Measurements from ENCODE around the gene CLUH. TPM values are rescaled to one million over a fixed set of nuclear protein-coding genes. Genes with fewer than 3 reads are reported as not detected.

The CLUH gene
- polyA plus RNA-seq (2013): 26.7 TPM

DNA sequence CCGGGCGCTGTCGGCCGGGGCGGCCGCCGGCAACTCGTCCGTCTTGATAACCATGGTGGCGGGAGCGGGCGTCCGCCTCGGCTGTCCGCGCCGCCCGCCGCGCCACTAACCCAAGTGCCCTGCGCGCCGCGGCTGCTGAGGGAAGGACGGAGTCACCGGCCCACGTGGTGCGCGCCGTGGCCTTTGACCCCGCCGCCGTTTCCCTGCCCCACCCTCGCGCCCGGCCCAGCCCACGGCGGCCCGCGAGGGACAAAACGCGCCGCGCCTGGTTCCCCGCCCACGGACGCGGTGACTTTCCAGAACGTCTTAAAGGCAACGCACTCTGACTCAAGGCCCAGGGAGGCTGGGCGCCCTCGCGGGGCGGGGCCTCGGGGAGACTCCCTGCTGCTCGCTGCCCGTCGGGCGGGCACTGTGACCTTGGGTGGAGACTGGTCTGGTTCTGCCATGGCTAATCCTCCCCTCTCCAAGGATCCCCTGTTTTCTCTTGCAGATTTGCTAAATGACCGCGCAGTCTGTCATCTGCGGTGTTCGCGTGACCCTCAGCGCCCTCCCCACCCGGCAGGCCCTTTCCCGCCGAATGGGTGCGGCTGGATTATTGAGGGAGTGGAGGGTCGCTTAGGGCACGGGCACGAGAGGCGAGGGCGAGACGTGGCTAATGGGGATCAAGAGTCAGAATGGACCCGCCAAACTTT lies at the start of gene CLUH:
Gene CLUH, minus strand, starts transcription at position 157 of the 692 bp plus-strand sequence. Its CDS starts 103 bp downstream, at position 54.
- CTCF ChIA-PET: no interaction called here

DNA sequence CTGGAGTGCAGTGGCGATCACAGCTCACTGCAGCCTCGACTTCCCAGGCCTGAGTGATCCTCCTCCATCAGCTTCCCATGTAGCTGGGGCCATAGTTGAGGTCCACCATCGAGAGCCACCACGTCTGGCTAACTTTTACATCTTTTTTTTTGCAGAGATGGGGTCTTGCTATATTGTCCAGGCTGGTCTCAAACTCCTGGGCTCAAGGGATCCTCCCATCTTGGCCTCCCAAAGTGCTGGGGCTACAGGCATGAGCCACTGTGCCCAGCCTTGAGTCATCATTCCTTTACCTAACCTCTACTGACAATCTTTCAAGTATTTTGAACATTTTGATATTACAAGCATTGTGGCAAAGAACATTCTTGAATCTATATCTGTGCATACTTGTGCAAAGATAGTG lies 47.3 kb upstream of the CLUH start:
- Histone ChIP-seq H3K4me1 (ENCODE audit: control extremely low read depth in 1 of 4, control insufficient read depth in 4 of 4, insufficient read depth in 4 of 4, low read length in 3 of 4) (peaks cover 0 to 11% (median 7%) of the 10 kb centered on the region in 4 experiments), H3K4me3 (ENCODE audit: control insufficient read depth in 1 of 7, extremely low read depth in 1 of 7, insufficient read depth in 4 of 7, low read depth in 2 of 7, low read length in 6 of 7) (no peak overlapping the region), H3K27ac (ENCODE audit: insufficient read depth in 1 of 2, low read depth in 1 of 2, low read length in 2 of 2, poor library complexity in 1 of 2, severe bottlenecking in 2 of 2) (no peak overlapping the region), H3K36me3 (ENCODE audit: control insufficient read depth in 4 of 4, insufficient read depth in 4 of 4, low read length in 3 of 4) (no peaks in the 10 kb centered on the region), H3K27me3 (replicated peaks in 2 of 5; ENCODE audit: control insufficient read depth in 4 of 5, insufficient read depth in 5 of 5, low read length in 4 of 5) (peaks cover 0 to 49% (median 18%) of the 10 kb centered on the region in 5 experiments), H3K9me3 (ENCODE audit: control extremely low read depth in 1 of 5, control insufficient read depth in 4 of 5, insufficient read depth in 2 of 5, low read depth in 1 of 5, low read length in 4 of 5) (no peaks in the 10 kb centered on the region)
- 87% methylated on average over 2 of the region's 4 CpGs for WGBS (ENCODE audit: insufficient coverage)
- no peak for DNase-seq
- ChIA-PET CTCF (interaction anchor here (0.8 to 1.0 kb wide), 3 partner anchors 19 to 27 kb away, joined by 3 read pairs; no protein-coding TSS in a partner anchor), POLR2A (interaction anchor here (0.7 kb wide), 1 partner anchor 46 kb away, joined by 4 read pairs; no protein-coding TSS in a partner anchor)

More for the DNA sequence above, at the start of gene CLUH:
- peaks cover 0 to 6% (median 0%) of the 10 kb centered on the region in 4 experiments for H3K36me3 ChIP-seq (ENCODE audit: control insufficient read depth in 4 of 4, insufficient read depth in 4 of 4, low read length in 3 of 4)
- H3K27ac ChIP-seq (ENCODE audit: insufficient read depth in 1 of 2, low read depth in 1 of 2, low read length in 2 of 2, poor library complexity in 1 of 2, severe bottlenecking in 2 of 2): peak within 1 kb of the TSS; percentile 33 to 76
- peak within 1 kb of the TSS; percentile 63 to 94 (median 76) for H3K4me3 ChIP-seq (ENCODE audit: control insufficient read depth in 1 of 7, extremely low read depth in 1 of 7, insufficient read depth in 4 of 7, low read depth in 2 of 7, low read length in 6 of 7)
- H3K4me1 ChIP-seq (ENCODE audit: control extremely low read depth in 1 of 4, control insufficient read depth in 4 of 4, insufficient read depth in 4 of 4, low read length in 3 of 4): peaks cover 4 to 45% (median 37%) of the 10 kb centered on the region in 4 experiments
- POLR2A ChIA-PET: no interaction called here
- no peaks in the 10 kb centered on the region for H3K9me3 ChIP-seq (ENCODE audit: control extremely low read depth in 1 of 5, control insufficient read depth in 4 of 5, insufficient read depth in 2 of 5, low read depth in 1 of 5, low read length in 4 of 5)
- peak; percentile 94 to 97 (median 96) for DNase-seq
- 2% methylated on average over 69 of the region's 76 CpGs for WGBS (ENCODE audit: insufficient coverage)
- H3K27me3 ChIP-seq (replicated peaks in 2 of 5; ENCODE audit: control insufficient read depth in 4 of 5, insufficient read depth in 5 of 5, low read length in 4 of 5): no peaks in the 10 kb centered on the region

- ChIA-PET CTCF (interaction anchor here (1.2 to 1.4 kb wide), 2 partner anchors 22 to 71 kb away, joined by 3 read pairs; no protein-coding TSS in a partner anchor), POLR2A (interaction anchor here (0.6 kb wide), 1 partner anchor 355 kb away, joined by 3 read pairs; the partner anchor contains the start of gene MNT)
- Histone ChIP-seq H3K36me3 (ENCODE audit: control insufficient read depth in 4 of 4, insufficient read depth in 4 of 4, low read length in 3 of 4) (no peaks in the 10 kb centered on the region), H3K9me3 (ENCODE audit: control extremely low read depth in 1 of 5, control insufficient read depth in 4 of 5, insufficient read depth in 2 of 5, low read depth in 1 of 5, low read length in 4 of 5) (no peaks in the 10 kb centered on the region), H3K27ac (ENCODE audit: insufficient read depth in 1 of 2, low read depth in 1 of 2, low read length in 2 of 2, poor library complexity in 1 of 2, severe bottlenecking in 2 of 2) (no peak overlapping the region), H3K4me3 (ENCODE audit: control insufficient read depth in 1 of 7, extremely low read depth in 1 of 7, insufficient read depth in 4 of 7, low read depth in 2 of 7, low read length in 6 of 7) (peak overlapping the region in 2 of 7 experiments; percentile 14 to 58), H3K27me3 (replicated peaks in 2 of 5; ENCODE audit: control insufficient read depth in 4 of 5, insufficient read depth in 5 of 5, low read length in 4 of 5) (peaks cover 0 to 64% (median 21%) of the 10 kb centered on the region in 5 experiments), H3K4me1 (ENCODE audit: control extremely low read depth in 1 of 4, control insufficient read depth in 4 of 4, insufficient read depth in 4 of 4, low read length in 3 of 4) (peaks cover 0 to 11% (median 7%) of the 10 kb centered on the region in 4 experiments)
- peak in 1 of 3 donors; percentile 24 for DNase-seq
- WGBS (ENCODE audit: insufficient coverage): 3% methylated on average over 43 of the region's 46 CpGs
Observed at GRCh38 chr17:2755891-2756724, 44.5 kb upstream of the CLUH start.

GRCh38 chr17:2751491-2751890 lies 39.9 kb upstream of the CLUH start:
- peaks cover 0 to 3% (median 0%) of the 10 kb centered on the region in 5 experiments for H3K9me3 ChIP-seq (ENCODE audit: control extremely low read depth in 1 of 5, control insufficient read depth in 4 of 5, insufficient read depth in 2 of 5, low read depth in 1 of 5, low read length in 4 of 5)
- peaks cover 0 to 12% (median 7%) of the 10 kb centered on the region in 4 experiments for H3K4me1 ChIP-seq (ENCODE audit: control extremely low read depth in 1 of 4, control insufficient read depth in 4 of 4, insufficient read depth in 4 of 4, low read length in 3 of 4)
- H3K27me3 ChIP-seq (replicated peaks in 2 of 5; ENCODE audit: control insufficient read depth in 4 of 5, insufficient read depth in 5 of 5, low read length in 4 of 5): peaks cover 0 to 73% (median 25%) of the 10 kb centered on the region in 5 experiments
- no peak overlapping the region for H3K27ac ChIP-seq (ENCODE audit: insufficient read depth in 1 of 2, low read depth in 1 of 2, low read length in 2 of 2, poor library complexity in 1 of 2, severe bottlenecking in 2 of 2)
- ChIA-PET POLR2A (no interaction called here), CTCF (interaction anchor here (0.5 kb wide), 1 partner anchor 23 kb away, joined by 3 read pairs; no protein-coding TSS in a partner anchor)
- 100% methylated on average over 2 of the region's 2 CpGs for WGBS (ENCODE audit: insufficient coverage)
- H3K36me3 ChIP-seq (ENCODE audit: control insufficient read depth in 4 of 4, insufficient read depth in 4 of 4, low read length in 3 of 4): no peaks in the 10 kb centered on the region
- DNase-seq: no peak
- H3K4me3 ChIP-seq (ENCODE audit: control insufficient read depth in 1 of 7, extremely low read depth in 1 of 7, insufficient read depth in 4 of 7, low read depth in 2 of 7, low read length in 6 of 7): no peak overlapping the region

DNA sequence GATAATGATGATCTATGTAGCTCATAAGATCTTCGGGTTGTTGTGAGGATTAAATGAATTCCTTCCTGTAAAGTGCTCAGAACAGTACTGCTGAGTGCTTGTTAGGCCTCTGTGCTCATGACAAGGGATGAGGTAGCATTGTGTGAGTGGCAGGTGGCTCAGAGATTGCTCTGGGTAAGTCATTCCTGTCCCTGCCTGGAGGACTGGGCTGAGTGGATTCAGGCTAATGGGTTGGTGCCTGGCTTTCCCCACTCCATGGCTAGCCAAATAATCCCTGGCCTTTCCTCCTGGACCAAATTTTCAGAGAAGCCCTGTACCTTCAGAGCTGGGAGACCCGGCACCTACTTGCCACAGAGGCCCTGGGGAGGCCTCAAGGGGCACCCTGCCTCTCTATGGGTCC lies 39.2 kb upstream of the CLUH start:
- POLR2A ChIA-PET: no interaction called here
- 90% methylated on average over 2 of the region's 2 CpGs for WGBS (ENCODE audit: insufficient coverage)
- no peak overlapping the region for H3K27ac ChIP-seq (ENCODE audit: insufficient read depth in 1 of 2, low read depth in 1 of 2, low read length in 2 of 2, poor library complexity in 1 of 2, severe bottlenecking in 2 of 2)
- H3K4me3 ChIP-seq (ENCODE audit: control insufficient read depth in 1 of 7, extremely low read depth in 1 of 7, insufficient read depth in 4 of 7, low read depth in 2 of 7, low read length in 6 of 7): no peak overlapping the region
- H3K9me3 ChIP-seq (ENCODE audit: control extremely low read depth in 1 of 5, control insufficient read depth in 4 of 5, insufficient read depth in 2 of 5, low read depth in 1 of 5, low read length in 4 of 5): peaks cover 0 to 3% (median 0%) of the 10 kb centered on the region in 5 experiments
- CTCF ChIA-PET: no interaction called here
- peaks cover 0 to 6% (median 3%) of the 10 kb centered on the region in 4 experiments for H3K4me1 ChIP-seq (ENCODE audit: control extremely low read depth in 1 of 4, control insufficient read depth in 4 of 4, insufficient read depth in 4 of 4, low read length in 3 of 4)
- peaks cover 0 to 73% (median 21%) of the 10 kb centered on the region in 5 experiments for H3K27me3 ChIP-seq (replicated peaks in 2 of 5; ENCODE audit: control insufficient read depth in 4 of 5, insufficient read depth in 5 of 5, low read length in 4 of 5)
- DNase-seq: no peak
- H3K36me3 ChIP-seq (ENCODE audit: control insufficient read depth in 4 of 4, insufficient read depth in 4 of 4, low read length in 3 of 4): no peaks in the 10 kb centered on the region

DNA sequence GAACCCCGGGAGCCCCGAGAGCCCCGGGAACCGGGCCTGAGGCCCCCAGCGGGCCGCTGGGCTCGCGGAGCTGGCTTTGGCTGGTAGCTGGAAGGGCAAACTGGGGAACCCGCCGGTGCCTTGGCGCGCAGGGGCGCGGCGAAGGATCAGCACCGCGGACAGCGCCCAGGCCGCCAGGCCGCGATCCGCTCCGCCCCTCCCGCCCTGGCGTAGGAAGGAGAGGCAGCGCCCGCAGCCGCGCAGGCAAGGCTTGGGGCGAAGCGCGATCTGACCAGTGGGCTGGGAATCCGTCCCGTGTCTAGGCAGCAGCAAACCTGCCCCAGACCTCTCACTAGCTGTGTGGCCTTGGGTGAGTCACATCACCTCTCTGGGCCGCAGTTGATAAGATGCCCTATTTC lies 38.2 kb upstream of the CLUH start:
- WGBS (ENCODE audit: insufficient coverage): under 1% methylated on average over 32 of the region's 35 CpGs
- Histone ChIP-seq H3K9me3 (ENCODE audit: control extremely low read depth in 1 of 5, control insufficient read depth in 4 of 5, insufficient read depth in 2 of 5, low read depth in 1 of 5, low read length in 4 of 5) (peaks cover 0 to 3% (median 0%) of the 10 kb centered on the region in 5 experiments), H3K27me3 (replicated peaks in 2 of 5; ENCODE audit: control insufficient read depth in 4 of 5, insufficient read depth in 5 of 5, low read length in 4 of 5) (peaks cover 0 to 73% (median 28%) of the 10 kb centered on the region in 5 experiments), H3K27ac (ENCODE audit: insufficient read depth in 1 of 2, low read depth in 1 of 2, low read length in 2 of 2, poor library complexity in 1 of 2, severe bottlenecking in 2 of 2) (no peak overlapping the region), H3K4me3 (ENCODE audit: control insufficient read depth in 1 of 7, extremely low read depth in 1 of 7, insufficient read depth in 4 of 7, low read depth in 2 of 7, low read length in 6 of 7) (peak overlapping the region in 1 of 7 experiments; percentile 38), H3K4me1 (ENCODE audit: control extremely low read depth in 1 of 4, control insufficient read depth in 4 of 4, insufficient read depth in 4 of 4, low read length in 3 of 4) (peaks cover 0 to 2% (median 0%) of the 10 kb centered on the region in 4 experiments), H3K36me3 (ENCODE audit: control insufficient read depth in 4 of 4, insufficient read depth in 4 of 4, low read length in 3 of 4) (no peaks in the 10 kb centered on the region)
- DNase-seq: peak; percentile 67 to 87 (median 85)
- ChIA-PET POLR2A (no interaction called here), CTCF (interaction anchor here (0.8 kb wide), 1 partner anchor 43 kb away, joined by 3 read pairs; no protein-coding TSS in a partner anchor)

Data from common myeloid progenitor, CD34-positive (primary cell).